ENCODE results near the gene GRIA4. TPM values are rescaled to one million over a fixed set of nuclear protein-coding genes. Genes with fewer than 3 reads are reported as not detected.

The GRIA4 gene
- total RNA-seq, 2 experiments from 2014 or later, result not detected

DNA sequence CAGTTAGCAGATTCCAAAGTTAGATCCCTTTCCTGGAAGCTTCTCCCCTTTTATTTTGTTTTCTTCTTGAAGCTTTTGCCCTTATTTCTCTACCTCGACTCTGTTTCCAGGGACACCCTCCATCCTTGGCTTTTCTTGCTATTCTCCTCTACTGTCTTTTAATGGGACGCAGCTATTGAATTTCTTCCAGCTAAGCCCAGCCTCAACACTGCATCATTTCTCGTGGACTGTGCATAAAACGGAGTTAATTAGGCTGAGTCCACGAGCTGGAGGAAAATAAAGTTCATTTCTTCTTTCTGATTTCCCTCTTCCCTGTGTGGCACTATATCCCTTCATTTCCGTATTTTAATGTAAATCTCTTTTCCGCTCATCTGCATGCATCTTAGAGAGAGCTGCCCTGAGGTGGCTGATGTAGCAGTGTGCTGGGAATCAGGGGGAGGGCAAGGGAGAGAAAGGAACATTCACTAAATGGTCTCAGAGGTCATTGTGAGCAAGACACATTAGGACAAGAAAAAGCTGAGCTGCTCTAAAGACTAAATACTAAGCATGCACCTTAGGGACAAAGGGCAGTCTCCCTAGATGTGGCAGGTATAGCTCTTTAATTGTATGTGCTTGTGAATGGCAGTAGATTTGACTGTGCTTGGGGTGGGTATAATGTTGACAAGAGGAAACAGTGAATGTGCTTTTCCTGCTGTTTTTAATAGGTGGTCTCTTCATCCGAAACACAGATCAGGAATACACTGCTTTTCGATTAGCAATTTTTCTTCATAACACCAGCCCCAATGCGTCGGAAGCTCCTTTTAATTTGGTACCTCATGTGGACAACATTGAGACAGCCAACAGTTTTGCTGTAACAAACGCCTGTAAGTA, 1.9 kb downstream of the GRIA4 start:
- CTCF ChIA-PET, result no interaction called here
- Mint-ChIP-seq H3K4me1 (ENCODE audit: low read depth) (peaks cover 18% of the 10 kb centered on the region), H3K27ac (no peak overlapping the region), H3K4me3 (no peak overlapping the region), H3K9me3 (no peaks in the 10 kb centered on the region), H3K27me3 (peaks cover 32% of the 10 kb centered on the region), H3K36me3 (no peaks in the 10 kb centered on the region)
- no peak for DNase-seq
- POLR2A ChIA-PET, result no interaction called here
- intact Hi-C loops (cut with micrococcal nuclease), result no loop called here

DNA sequence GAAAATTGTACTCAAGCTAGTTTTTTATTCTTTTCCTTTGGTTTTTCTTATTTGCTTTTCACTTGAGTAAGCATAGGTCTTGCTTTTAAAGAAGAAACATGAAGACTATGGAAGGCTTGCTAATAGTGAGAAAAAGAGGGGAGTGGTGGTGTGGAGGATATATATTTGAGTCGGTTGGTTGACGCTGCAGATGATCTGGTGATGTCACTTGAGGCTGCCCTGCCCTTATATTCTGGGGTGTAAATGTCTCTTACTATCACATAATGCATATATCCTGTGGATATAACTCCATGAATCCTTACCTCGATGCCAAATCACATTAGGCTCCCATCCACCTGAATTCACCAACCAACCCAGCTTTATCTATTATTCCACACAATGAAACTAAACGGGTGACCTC, 2.9 kb downstream of the GRIA4 start:
- intact Hi-C loops (cut with micrococcal nuclease), result no loop called here
- no peaks in the 10 kb centered on the region for H3K9me3 Mint-ChIP-seq
- ChIA-PET POLR2A (no interaction called here), CTCF (no interaction called here)
- H3K27me3 Mint-ChIP-seq, result peaks cover 32% of the 10 kb centered on the region
- no peak overlapping the region for H3K4me3 Mint-ChIP-seq
- no peak overlapping the region for H3K27ac Mint-ChIP-seq
- H3K4me1 Mint-ChIP-seq (ENCODE audit: low read depth), result peaks cover 18% of the 10 kb centered on the region
- H3K36me3 Mint-ChIP-seq, result no peaks in the 10 kb centered on the region
- DNase-seq, result no peak

DNA sequence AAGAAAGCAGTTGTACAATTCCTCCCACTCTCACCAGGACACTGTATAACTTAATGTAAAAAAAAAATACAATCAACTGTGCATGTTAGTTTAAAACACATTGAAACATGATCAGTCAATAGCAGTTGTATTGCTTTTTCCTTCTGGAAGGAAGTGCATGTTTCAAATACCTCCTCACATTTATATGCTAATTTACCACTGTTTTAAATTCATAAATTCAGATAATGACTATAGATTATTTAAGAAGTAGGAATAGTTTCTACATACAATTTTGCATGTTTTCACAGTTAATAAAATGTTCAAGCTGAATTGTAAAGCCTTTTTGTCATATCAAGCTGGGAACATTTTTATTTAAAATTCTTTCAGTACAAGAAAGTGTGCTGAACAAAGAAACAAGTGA, 3.3 kb downstream of the GRIA4 start:
- Mint-ChIP-seq H3K27me3 (peaks cover 32% of the 10 kb centered on the region), H3K4me3 (no peak overlapping the region), H3K4me1 (ENCODE audit: low read depth) (peaks cover 18% of the 10 kb centered on the region), H3K9me3 (no peaks in the 10 kb centered on the region), H3K36me3 (no peaks in the 10 kb centered on the region), H3K27ac (no peak overlapping the region)
- no peak for DNase-seq
- intact Hi-C loops (cut with micrococcal nuclease), result no loop called here
- ChIA-PET POLR2A (no interaction called here), CTCF (no interaction called here)

DNA sequence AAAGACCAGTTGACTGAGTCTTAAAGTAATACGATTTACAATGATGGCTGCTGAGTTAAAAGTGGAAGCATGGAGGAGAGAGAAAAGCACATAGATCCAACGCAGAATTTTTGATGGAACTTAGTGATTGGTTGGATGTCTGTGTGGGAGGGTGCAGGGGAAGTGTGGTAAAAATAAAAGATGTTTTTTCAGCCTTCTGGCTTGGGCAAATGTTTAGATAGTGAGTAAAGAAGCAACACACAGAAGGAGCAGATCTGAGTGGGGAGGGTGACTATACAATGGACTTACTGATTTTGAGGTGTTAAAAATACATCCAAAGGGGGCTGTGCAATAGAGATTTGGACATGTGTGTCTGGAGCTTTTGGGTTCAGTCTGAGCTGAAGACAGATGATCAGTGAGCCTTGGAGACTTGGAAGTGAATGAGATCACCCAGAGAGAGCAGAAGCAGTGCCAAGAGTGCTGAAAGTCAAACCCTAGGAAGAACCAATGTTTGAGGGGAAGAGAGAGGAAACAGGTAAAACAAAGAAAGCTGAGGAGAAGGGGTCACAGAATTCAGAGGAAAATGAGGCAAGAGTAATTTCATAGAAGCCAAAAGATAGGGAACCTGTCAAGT, 8.6 kb downstream of the GRIA4 start:
- H3K4me1 Mint-ChIP-seq (ENCODE audit: low read depth), result no peaks in the 10 kb centered on the region
- DNase-seq, result no peak
- CTCF ChIA-PET, result no interaction called here
- no peaks in the 10 kb centered on the region for H3K36me3 Mint-ChIP-seq
- H3K9me3 Mint-ChIP-seq, result no peaks in the 10 kb centered on the region
- H3K4me3 Mint-ChIP-seq, result no peak overlapping the region
- H3K27me3 Mint-ChIP-seq, result no peaks in the 10 kb centered on the region
- no peak overlapping the region for H3K27ac Mint-ChIP-seq
- intact Hi-C loops (cut with micrococcal nuclease), result no loop called here
- POLR2A ChIA-PET, result no interaction called here

GRCh38 chr11:105619556-105619955, 9.7 kb downstream of the GRIA4 start:
- ChIA-PET POLR2A (no interaction called here), CTCF (no interaction called here)
- no peak overlapping the region for H3K27ac Mint-ChIP-seq
- no peaks in the 10 kb centered on the region for H3K27me3 Mint-ChIP-seq
- no peaks in the 10 kb centered on the region for H3K9me3 Mint-ChIP-seq
- no peaks in the 10 kb centered on the region for H3K4me1 Mint-ChIP-seq (ENCODE audit: low read depth)
- intact Hi-C loops (cut with micrococcal nuclease), result no loop called here
- no peak for DNase-seq
- no peak overlapping the region for H3K4me3 Mint-ChIP-seq
- H3K36me3 Mint-ChIP-seq, result no peaks in the 10 kb centered on the region

DNA sequence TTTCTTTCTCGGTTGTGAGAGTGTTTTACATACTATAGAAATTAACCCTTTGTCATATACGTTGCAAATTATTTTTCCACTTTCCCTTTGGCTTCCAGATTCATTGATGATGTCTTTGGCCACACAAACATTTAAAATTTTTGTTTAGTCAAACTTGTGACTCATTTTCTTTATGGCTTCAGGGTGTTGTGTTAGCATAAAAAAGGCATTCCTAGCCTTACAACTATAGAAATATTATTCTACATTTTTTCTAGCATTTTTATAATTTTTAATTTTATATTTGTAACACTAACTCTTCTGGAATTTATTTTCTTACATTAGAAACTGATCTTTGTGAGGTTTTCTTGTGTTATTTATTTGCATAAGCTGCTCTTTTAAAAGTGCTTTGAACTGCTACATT, 12.1 kb downstream of the GRIA4 start:
- H3K4me1 Mint-ChIP-seq (ENCODE audit: low read depth), result no peaks in the 10 kb centered on the region
- H3K4me3 Mint-ChIP-seq, result no peak overlapping the region
- H3K27ac Mint-ChIP-seq, result no peak overlapping the region
- H3K27me3 Mint-ChIP-seq, result no peaks in the 10 kb centered on the region
- no peaks in the 10 kb centered on the region for H3K9me3 Mint-ChIP-seq
- no peaks in the 10 kb centered on the region for H3K36me3 Mint-ChIP-seq
- intact Hi-C loops (cut with micrococcal nuclease), result no loop called here
- ChIA-PET POLR2A (no interaction called here), CTCF (no interaction called here)
- DNase-seq, result no peak

DNA sequence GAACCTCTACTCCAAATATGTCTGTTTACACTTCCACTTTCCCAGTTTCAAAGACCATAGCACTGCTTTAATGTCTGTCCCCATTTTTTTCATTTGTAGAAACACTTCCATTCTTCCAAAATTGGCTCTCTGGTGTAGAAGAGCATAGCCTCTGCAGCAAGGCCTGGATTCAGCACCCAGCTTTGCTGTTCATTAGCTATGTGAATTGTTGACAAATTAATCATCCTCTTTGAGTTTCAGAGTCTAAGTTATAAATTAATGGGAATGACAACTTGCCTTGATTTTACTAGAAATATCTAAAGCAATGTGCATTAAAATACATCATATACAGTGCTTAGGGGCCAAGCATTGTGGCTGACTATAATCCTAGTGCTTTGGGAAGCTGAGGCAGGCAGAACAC, 22.4 kb downstream of the GRIA4 start:
- H3K27me3 Mint-ChIP-seq, result peaks cover 2% of the 10 kb centered on the region
- no peak overlapping the region for H3K4me3 Mint-ChIP-seq
- CTCF ChIA-PET, result interaction anchor here (0.6 kb wide), 1 partner anchor 9 kb away, joined by 3 read pairs; no protein-coding TSS in a partner anchor
- intact Hi-C loops (cut with micrococcal nuclease), result no loop called here
- no peak for DNase-seq
- POLR2A ChIA-PET, result no interaction called here
- H3K36me3 Mint-ChIP-seq, result no peaks in the 10 kb centered on the region
- H3K27ac Mint-ChIP-seq, result no peak overlapping the region
- H3K4me1 Mint-ChIP-seq (ENCODE audit: low read depth), result no peaks in the 10 kb centered on the region
- H3K9me3 Mint-ChIP-seq, result no peaks in the 10 kb centered on the region

DNA sequence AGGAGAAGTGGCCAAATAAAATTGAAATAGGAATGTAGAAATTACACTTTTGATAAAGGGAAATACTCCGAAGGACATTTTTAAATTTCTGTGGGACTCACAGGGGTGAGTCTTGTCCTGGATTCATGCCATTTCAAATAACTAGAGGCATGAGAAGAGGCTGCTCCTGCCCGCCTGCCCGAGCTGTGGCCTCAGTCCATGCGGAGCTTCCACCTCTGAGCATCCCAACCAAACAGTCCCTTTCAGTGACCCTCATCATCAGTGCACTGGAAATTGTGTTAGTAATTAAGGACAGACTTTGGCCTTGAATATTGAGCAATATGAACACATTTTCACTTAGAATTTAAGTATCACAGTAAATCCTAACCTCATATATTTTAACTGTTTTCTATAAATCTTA, 25.6 kb downstream of the GRIA4 start:
- no peaks in the 10 kb centered on the region for H3K4me1 Mint-ChIP-seq (ENCODE audit: low read depth)
- no peak overlapping the region for H3K27ac Mint-ChIP-seq
- ChIA-PET POLR2A (no interaction called here), CTCF (no interaction called here)
- H3K27me3 Mint-ChIP-seq, result no peaks in the 10 kb centered on the region
- no peak overlapping the region for H3K4me3 Mint-ChIP-seq
- H3K9me3 Mint-ChIP-seq, result no peaks in the 10 kb centered on the region
- no peak for DNase-seq
- intact Hi-C loops (cut with micrococcal nuclease), result no loop called here
- H3K36me3 Mint-ChIP-seq, result no peaks in the 10 kb centered on the region

DNA sequence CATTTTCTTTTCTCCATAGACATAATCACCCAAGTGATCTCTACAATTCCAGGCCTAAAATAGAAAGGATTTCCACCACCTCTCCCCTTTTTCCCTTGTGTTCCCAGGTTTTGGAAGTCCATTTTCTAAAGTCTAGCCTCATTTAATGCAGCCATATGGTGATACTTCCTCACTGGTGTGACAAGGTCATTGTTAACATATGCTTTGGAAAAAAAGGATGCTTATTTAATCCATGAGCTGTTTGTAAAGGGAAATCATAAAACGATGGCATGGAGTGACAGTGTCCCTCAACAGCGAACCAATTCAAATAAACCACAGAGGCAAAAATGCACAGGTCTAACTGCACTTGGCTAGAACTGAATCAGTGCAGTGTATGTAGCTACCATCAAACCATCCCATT, 26.6 kb downstream of the GRIA4 start:
- H3K4me3 Mint-ChIP-seq, result no peak overlapping the region
- POLR2A ChIA-PET, result no interaction called here
- H3K9me3 Mint-ChIP-seq, result no peaks in the 10 kb centered on the region
- CTCF ChIA-PET, result no interaction called here
- no peaks in the 10 kb centered on the region for H3K4me1 Mint-ChIP-seq (ENCODE audit: low read depth)
- H3K36me3 Mint-ChIP-seq, result no peaks in the 10 kb centered on the region
- no peaks in the 10 kb centered on the region for H3K27me3 Mint-ChIP-seq
- intact Hi-C loops (cut with micrococcal nuclease), result no loop called here
- DNase-seq, result no peak
- H3K27ac Mint-ChIP-seq, result no peak overlapping the region

DNA sequence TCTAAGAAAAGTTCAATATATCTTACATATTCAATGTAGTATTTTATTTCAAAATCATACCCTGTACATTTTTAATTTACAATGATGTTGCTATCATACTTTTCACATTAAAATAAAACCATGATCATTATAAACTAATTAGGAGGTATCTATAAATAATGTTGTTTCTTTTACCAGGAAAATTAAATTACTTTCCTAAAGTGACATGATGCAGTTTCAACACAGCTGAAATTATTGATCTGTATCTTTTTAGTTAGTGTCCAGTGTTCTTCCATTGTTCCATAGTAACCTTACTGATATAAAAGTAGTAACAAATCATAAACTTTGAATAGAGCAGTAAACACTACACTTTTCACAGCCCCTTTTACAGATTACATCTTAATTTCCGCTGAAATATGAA, 29.7 kb downstream of the GRIA4 start:
- Mint-ChIP-seq H3K36me3 (no peaks in the 10 kb centered on the region), H3K4me3 (no peak overlapping the region), H3K4me1 (ENCODE audit: low read depth) (no peaks in the 10 kb centered on the region), H3K27ac (no peak overlapping the region), H3K9me3 (no peaks in the 10 kb centered on the region), H3K27me3 (no peaks in the 10 kb centered on the region)
- ChIA-PET POLR2A (no interaction called here), CTCF (no interaction called here)
- no peak for DNase-seq
- intact Hi-C loops (cut with micrococcal nuclease), result no loop called here

DNA sequence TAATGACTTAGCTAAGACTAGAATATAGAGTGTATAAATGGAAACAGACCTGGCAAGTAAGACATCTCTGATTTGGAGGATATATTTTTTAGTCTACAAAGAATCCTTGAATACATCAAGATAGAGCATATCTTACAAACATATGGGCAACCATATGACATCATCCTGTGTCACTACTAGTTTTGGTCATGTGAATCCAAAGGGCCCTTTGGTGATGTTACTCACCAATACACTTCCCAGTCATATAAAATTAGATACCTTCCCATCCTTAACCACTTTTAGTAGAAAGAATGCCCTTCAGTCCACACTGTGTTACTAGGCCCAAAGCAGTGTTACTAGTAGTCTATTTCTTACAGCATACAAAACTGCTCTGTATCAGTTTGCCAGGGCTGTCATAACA, 31.6 kb downstream of the GRIA4 start:
- H3K4me1 Mint-ChIP-seq (ENCODE audit: low read depth), result no peaks in the 10 kb centered on the region
- no peaks in the 10 kb centered on the region for H3K27me3 Mint-ChIP-seq
- no peaks in the 10 kb centered on the region for H3K36me3 Mint-ChIP-seq
- CTCF ChIA-PET, result no interaction called here
- no peak overlapping the region for H3K4me3 Mint-ChIP-seq
- DNase-seq, result no peak
- POLR2A ChIA-PET, result no interaction called here
- intact Hi-C loops (cut with micrococcal nuclease), result no loop called here
- no peaks in the 10 kb centered on the region for H3K9me3 Mint-ChIP-seq
- no peak overlapping the region for H3K27ac Mint-ChIP-seq

DNA sequence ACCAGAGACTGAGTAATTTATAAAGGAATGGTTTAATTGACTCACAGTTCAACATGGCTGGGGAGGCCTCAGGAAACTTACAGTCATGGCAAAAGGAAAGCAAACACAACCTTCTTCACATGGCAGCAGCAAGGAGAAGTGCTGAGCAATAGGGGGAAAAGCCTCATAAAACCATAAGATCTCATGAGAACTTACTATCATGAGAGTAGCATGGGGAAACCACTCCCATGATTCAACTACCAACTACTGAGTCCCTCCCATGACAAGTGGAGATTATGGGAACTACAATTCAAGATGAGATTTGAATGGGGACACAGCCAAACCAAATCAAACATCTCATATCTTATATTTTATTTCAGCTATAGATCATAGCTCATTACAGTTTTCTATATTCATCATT, 33.0 kb downstream of the GRIA4 start:
- H3K4me3 Mint-ChIP-seq, result no peak overlapping the region
- intact Hi-C loops (cut with micrococcal nuclease), result no loop called here
- no peaks in the 10 kb centered on the region for H3K9me3 Mint-ChIP-seq
- POLR2A ChIA-PET, result no interaction called here
- H3K36me3 Mint-ChIP-seq, result no peaks in the 10 kb centered on the region
- H3K27ac Mint-ChIP-seq, result no peak overlapping the region
- no peaks in the 10 kb centered on the region for H3K27me3 Mint-ChIP-seq
- CTCF ChIA-PET, result no interaction called here
- DNase-seq, result no peak
- H3K4me1 Mint-ChIP-seq (ENCODE audit: low read depth), result no peaks in the 10 kb centered on the region

- no peaks in the 10 kb centered on the region for H3K9me3 Mint-ChIP-seq
- intact Hi-C loops (cut with micrococcal nuclease), result no loop called here
- H3K27me3 Mint-ChIP-seq, result no peaks in the 10 kb centered on the region
- ChIA-PET POLR2A (no interaction called here), CTCF (no interaction called here)
- no peak overlapping the region for H3K27ac Mint-ChIP-seq
- H3K36me3 Mint-ChIP-seq, result no peaks in the 10 kb centered on the region
- no peak overlapping the region for H3K4me3 Mint-ChIP-seq
- no peak for DNase-seq
- no peaks in the 10 kb centered on the region for H3K4me1 Mint-ChIP-seq (ENCODE audit: low read depth)
Observed at GRCh38 chr11:105644839-105645573, 35.1 kb downstream of the GRIA4 start.
